ENCODE data around the gene PCBP3.

PCBP3 gene

DNA sequence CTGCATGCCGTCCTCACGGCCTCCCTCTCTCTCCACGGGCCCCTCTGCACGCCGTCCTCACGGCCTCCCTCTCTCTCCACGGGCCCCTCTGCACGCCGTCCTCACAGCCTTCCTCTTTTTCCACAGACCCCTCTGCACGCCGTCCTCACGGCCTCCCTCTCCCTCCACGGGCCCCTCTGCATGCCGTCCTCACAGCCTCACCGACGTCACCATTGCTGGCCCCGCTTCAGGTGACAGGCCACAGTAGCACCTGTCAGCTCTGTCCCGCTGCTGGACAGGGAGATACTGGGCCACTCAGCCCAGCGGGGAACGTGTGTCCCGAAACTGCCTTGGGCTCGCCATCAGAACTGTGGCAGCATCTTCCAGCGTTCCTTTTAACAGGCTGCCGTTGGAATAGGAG lies 255.3 kb downstream of the PCBP3 start:
- Histone ChIP-seq H3K9ac (ENCODE audit: low read length) (no peak overlapping the region), H3K4me3 (ENCODE audit: low read depth, low read length) (no peak overlapping the region), H2BK5ac (ENCODE audit: low read depth, low read length, poor library complexity) (no peak overlapping the region), H3K27me3 (ENCODE audit: insufficient read depth, low read length) (no peaks in the 10 kb centered on the region), H3K4ac (ENCODE audit: low read depth, low read length) (no peak overlapping the region), H3K36me3 (ENCODE audit: control insufficient read depth in 1 of 2, insufficient read depth in 2 of 2, low read length in 2 of 2) (no peaks in the 10 kb centered on the region), H4K12ac (ENCODE audit: low read depth, low read length) (no peak overlapping the region), H3K18ac (ENCODE audit: low read length) (no peak overlapping the region), H3K4me1 (ENCODE audit: control insufficient read depth in 1 of 2, insufficient read depth in 2 of 2, low read length in 2 of 2) (peaks cover 0 to 4% of the 10 kb centered on the region in 2 experiments), H3K79me2 (ENCODE audit: control insufficient read depth, insufficient read depth, low read length, poor library complexity) (no peaks in the 10 kb centered on the region), H3K9me3 (ENCODE audit: insufficient read depth, low read depth, low read length) (peaks cover 2% of the 10 kb centered on the region), H3K14ac (ENCODE audit: low read length) (no peak overlapping the region), H3K4me2 (ENCODE audit: low read length) (no peak overlapping the region), H4K91ac (ENCODE audit: low read depth, low read length) (no peak overlapping the region), H4K8ac (ENCODE audit: low read depth, low read length) (no peak overlapping the region), H2AK5ac (ENCODE audit: low read length) (no peak overlapping the region), H3K23ac (ENCODE audit: low read length) (no peak overlapping the region), H2AFZ (ENCODE audit: insufficient read depth, low read length, poor library complexity) (no peak overlapping the region), H2BK12ac (ENCODE audit: low read length) (no peak overlapping the region), H3K27ac (ENCODE audit: low read depth, low read length) (no peak overlapping the region), H3K79me1 (ENCODE audit: low read length) (no peaks in the 10 kb centered on the region), H2BK120ac (ENCODE audit: insufficient read depth, low read length, poor library complexity) (no peak overlapping the region)
- no CpG with 5 or more reads among the region's 24 CpGs for WGBS (ENCODE audit: extremely low coverage, insufficient coverage, insufficient read length)
- no peak for DNase-seq

DNA sequence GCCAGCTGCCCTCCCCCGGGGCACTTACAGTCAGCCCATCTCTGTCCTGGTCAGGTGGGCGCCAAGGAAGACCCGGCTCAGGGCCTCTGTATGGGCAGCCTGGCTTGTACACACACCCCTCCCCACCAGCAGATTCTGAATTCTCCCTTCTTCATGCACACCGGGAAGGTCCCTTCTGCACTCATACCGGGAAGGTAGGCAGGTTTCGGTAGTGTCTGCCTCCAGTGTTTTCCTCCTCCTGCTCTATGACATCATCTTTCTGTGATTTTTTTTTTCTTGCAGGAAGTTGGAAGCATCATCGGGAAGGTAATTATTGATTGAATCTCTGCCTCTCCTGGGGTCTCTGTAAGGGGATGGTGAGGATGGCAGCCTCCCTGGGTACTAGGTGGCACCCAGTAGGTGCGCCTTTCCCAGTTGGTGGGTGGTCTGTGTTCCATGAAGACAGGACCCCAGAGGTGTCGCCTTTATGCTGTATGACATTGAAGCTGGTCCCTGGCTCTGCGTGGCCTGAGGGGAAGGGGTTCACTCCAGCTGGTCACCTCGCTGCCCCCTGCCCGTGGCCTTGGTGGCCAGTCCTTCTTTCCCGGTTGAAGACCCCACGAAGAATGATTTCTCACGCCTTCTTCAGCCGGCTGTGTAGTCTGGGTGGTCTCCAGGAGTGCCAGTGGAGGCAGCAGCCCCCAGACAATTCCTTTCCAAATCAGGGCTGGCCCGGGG lies 255.9 kb downstream of the PCBP3 start:
- Histone ChIP-seq H2AFZ (ENCODE audit: insufficient read depth, low read length, poor library complexity) (no peak overlapping the region), H3K9ac (ENCODE audit: low read length) (no peak overlapping the region), H4K91ac (ENCODE audit: low read depth, low read length) (no peak overlapping the region), H3K27ac (ENCODE audit: low read depth, low read length) (no peak overlapping the region), H3K4me2 (ENCODE audit: low read length) (no peak overlapping the region), H4K12ac (ENCODE audit: low read depth, low read length) (no peak overlapping the region), H3K18ac (ENCODE audit: low read length) (no peak overlapping the region), H2AK5ac (ENCODE audit: low read length) (no peak overlapping the region), H3K27me3 (ENCODE audit: insufficient read depth, low read length) (no peaks in the 10 kb centered on the region), H2BK12ac (ENCODE audit: low read length) (no peak overlapping the region), H2BK5ac (ENCODE audit: low read depth, low read length, poor library complexity) (no peak overlapping the region), H2BK120ac (ENCODE audit: insufficient read depth, low read length, poor library complexity) (no peak overlapping the region), H4K8ac (ENCODE audit: low read depth, low read length) (no peak overlapping the region), H3K9me3 (ENCODE audit: insufficient read depth, low read depth, low read length) (peaks cover 2% of the 10 kb centered on the region), H3K4ac (ENCODE audit: low read depth, low read length) (no peak overlapping the region), H3K4me1 (ENCODE audit: control insufficient read depth in 1 of 2, insufficient read depth in 2 of 2, low read length in 2 of 2) (peaks cover 0 to 4% of the 10 kb centered on the region in 2 experiments), H3K23ac (ENCODE audit: low read length) (no peak overlapping the region), H3K14ac (ENCODE audit: low read length) (no peak overlapping the region), H3K79me2 (ENCODE audit: control insufficient read depth, insufficient read depth, low read length, poor library complexity) (no peaks in the 10 kb centered on the region), H3K4me3 (ENCODE audit: low read depth, low read length) (no peak overlapping the region), H3K36me3 (ENCODE audit: control insufficient read depth in 1 of 2, insufficient read depth in 2 of 2, low read length in 2 of 2) (no peaks in the 10 kb centered on the region), H3K79me1 (ENCODE audit: low read length) (no peaks in the 10 kb centered on the region)
- no CpG with 5 or more reads among the region's 17 CpGs for WGBS (ENCODE audit: extremely low coverage, insufficient coverage, insufficient read length)
- no peak for DNase-seq

DNA sequence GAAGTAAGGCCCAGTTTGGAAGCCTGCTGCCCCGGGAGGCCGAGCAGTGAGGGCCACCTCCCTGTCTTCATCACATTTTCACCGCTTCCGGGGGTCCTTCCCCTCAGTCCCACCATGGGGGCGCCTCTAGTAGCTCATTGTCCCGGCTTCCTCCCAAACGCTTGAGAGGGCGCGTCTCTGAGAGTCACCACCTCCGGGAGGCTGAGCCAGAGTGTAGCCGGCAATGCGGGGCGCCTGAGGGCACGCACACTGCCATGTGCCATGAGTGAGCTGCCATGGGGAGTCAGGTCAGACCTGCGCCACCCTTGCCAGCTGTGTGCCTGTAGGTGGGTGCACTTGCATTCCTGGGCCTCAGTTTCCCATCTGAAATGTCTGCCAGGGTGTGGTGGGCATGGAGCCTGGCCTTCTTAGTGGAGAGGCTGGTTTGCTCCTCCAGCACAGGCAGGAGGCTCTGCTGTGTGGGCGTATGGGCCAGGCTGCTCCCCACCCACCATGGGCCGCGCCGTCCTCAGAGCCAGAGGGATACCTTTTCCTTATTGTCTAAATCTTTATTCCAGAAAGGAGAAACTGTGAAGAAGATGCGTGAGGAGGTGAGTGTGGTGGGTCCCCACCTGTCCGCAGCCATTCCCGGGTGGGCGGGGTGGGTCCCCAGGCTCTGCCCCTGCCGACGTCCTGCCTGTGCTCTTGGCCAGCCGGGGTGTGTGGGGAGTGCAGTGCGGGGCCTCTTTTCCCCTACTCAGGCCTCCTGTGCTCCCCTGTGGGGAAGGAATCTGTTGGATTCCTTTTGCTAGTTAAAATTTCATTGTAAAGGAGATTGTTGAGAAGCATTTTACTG lies 256.7 kb downstream of the PCBP3 start:
- Histone ChIP-seq H4K12ac (ENCODE audit: low read depth, low read length) (no peak overlapping the region), H3K4me1 (ENCODE audit: control insufficient read depth in 1 of 2, insufficient read depth in 2 of 2, low read length in 2 of 2) (peaks cover 0 to 4% of the 10 kb centered on the region in 2 experiments), H2BK5ac (ENCODE audit: low read depth, low read length, poor library complexity) (no peak overlapping the region), H3K14ac (ENCODE audit: low read length) (no peak overlapping the region), H2BK120ac (ENCODE audit: insufficient read depth, low read length, poor library complexity) (no peak overlapping the region), H2BK12ac (ENCODE audit: low read length) (no peak overlapping the region), H2AK5ac (ENCODE audit: low read length) (no peak overlapping the region), H3K27me3 (ENCODE audit: insufficient read depth, low read length) (no peaks in the 10 kb centered on the region), H3K9me3 (ENCODE audit: insufficient read depth, low read depth, low read length) (peaks cover 4% of the 10 kb centered on the region), H3K79me2 (ENCODE audit: control insufficient read depth, insufficient read depth, low read length, poor library complexity) (no peaks in the 10 kb centered on the region), H3K4me3 (ENCODE audit: low read depth, low read length) (no peak overlapping the region), H3K23ac (ENCODE audit: low read length) (no peak overlapping the region), H3K79me1 (ENCODE audit: low read length) (no peaks in the 10 kb centered on the region), H3K9ac (ENCODE audit: low read length) (no peak overlapping the region), H3K4me2 (ENCODE audit: low read length) (no peak overlapping the region), H3K36me3 (ENCODE audit: control insufficient read depth in 1 of 2, insufficient read depth in 2 of 2, low read length in 2 of 2) (no peaks in the 10 kb centered on the region), H3K18ac (ENCODE audit: low read length) (no peak overlapping the region), H3K27ac (ENCODE audit: low read depth, low read length) (no peak overlapping the region), H2AFZ (ENCODE audit: insufficient read depth, low read length, poor library complexity) (no peak overlapping the region), H4K8ac (ENCODE audit: low read depth, low read length) (no peak overlapping the region), H4K91ac (ENCODE audit: low read depth, low read length) (no peak overlapping the region), H3K4ac (ENCODE audit: low read depth, low read length) (no peak overlapping the region)
- DNase-seq = no peak
- no CpG with 5 or more reads among the region's 27 CpGs for WGBS (ENCODE audit: extremely low coverage, insufficient coverage, insufficient read length)

DNA sequence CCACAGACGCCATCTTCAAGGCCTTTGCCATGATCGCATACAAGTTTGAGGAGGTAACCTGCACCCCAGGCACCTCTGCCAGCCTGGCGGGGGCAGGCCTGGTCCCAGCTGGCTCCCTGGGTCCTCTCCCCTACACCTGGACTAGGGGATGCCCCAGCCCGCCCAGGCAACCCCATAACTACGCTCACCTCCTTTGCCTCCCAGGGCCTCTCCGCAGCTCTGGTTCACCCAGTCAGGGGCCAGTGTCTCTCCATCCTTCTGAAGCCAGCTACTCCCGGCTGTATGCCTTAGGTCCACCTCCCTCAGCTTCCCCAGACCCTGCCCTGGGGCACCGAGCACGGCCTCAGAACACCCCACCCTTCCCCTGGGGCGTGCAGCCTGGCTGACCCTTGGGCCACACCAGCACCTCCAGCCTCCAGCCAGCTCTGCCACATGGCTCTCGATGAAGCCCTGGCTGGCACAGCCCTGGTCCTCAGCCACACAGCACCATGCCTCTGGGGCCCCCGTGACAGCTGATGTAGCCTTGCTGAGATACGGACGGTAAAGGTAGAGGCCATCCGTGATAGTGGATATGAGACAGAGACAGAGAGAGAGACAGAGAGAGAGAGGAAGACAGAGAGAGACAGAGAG lies 257.7 kb downstream of the PCBP3 start:
- no peak overlapping the region for H3K4me2 ChIP-seq (ENCODE audit: low read length)
- H3K9me3 ChIP-seq (ENCODE audit: insufficient read depth, low read depth, low read length) = peaks cover 5% of the 10 kb centered on the region
- H3K27me3 ChIP-seq (ENCODE audit: insufficient read depth, low read length) = no peaks in the 10 kb centered on the region
- no peak overlapping the region for H3K4me3 ChIP-seq (ENCODE audit: low read depth, low read length)
- H3K23ac ChIP-seq (ENCODE audit: low read length) = no peak overlapping the region
- no peak overlapping the region for H3K27ac ChIP-seq (ENCODE audit: low read depth, low read length)
- no peak overlapping the region for H2AFZ ChIP-seq (ENCODE audit: insufficient read depth, low read length, poor library complexity)
- no peak overlapping the region for H4K8ac ChIP-seq (ENCODE audit: low read depth, low read length)
- H2BK12ac ChIP-seq (ENCODE audit: low read length) = no peak overlapping the region
- H2AK5ac ChIP-seq (ENCODE audit: low read length) = no peak overlapping the region
- H3K4ac ChIP-seq (ENCODE audit: low read depth, low read length) = no peak overlapping the region
- H3K14ac ChIP-seq (ENCODE audit: low read length) = no peak overlapping the region
- H3K36me3 ChIP-seq (ENCODE audit: control insufficient read depth in 1 of 2, insufficient read depth in 2 of 2, low read length in 2 of 2) = no peaks in the 10 kb centered on the region
- H3K4me1 ChIP-seq (ENCODE audit: control insufficient read depth in 1 of 2, insufficient read depth in 2 of 2, low read length in 2 of 2) = peaks cover 0 to 4% of the 10 kb centered on the region in 2 experiments
- no peaks in the 10 kb centered on the region for H3K79me2 ChIP-seq (ENCODE audit: control insufficient read depth, insufficient read depth, low read length, poor library complexity)
- no peaks in the 10 kb centered on the region for H3K79me1 ChIP-seq (ENCODE audit: low read length)
- H2BK5ac ChIP-seq (ENCODE audit: low read depth, low read length, poor library complexity) = no peak overlapping the region
- H3K9ac ChIP-seq (ENCODE audit: low read length) = no peak overlapping the region
- no CpG with 5 or more reads among the region's 15 CpGs for WGBS (ENCODE audit: extremely low coverage, insufficient coverage, insufficient read length)
- H4K12ac ChIP-seq (ENCODE audit: low read depth, low read length) = no peak overlapping the region
- H3K18ac ChIP-seq (ENCODE audit: low read length) = no peak overlapping the region
- H2BK120ac ChIP-seq (ENCODE audit: insufficient read depth, low read length, poor library complexity) = no peak overlapping the region
- H4K91ac ChIP-seq (ENCODE audit: low read depth, low read length) = no peak overlapping the region
- no peak for DNase-seq
